K562 (cell line): ENCODE data around the gene HIVEP3. TPM values are rescaled to one million over a fixed set of nuclear protein-coding genes. Genes with fewer than 3 reads are reported as not detected.

Experiments used
- ATAC-seq: fragments of 200-7000 bp; cut with Tn5 transposase; 3 replicates; pipeline ENCODE4 v1.9.1; 2020; ENCODE audit warnings: moderate library complexity
- BruUV-seq: library from RNA; stranded (reverse); fragments of 400-500 nt; replicated peaks from 2 replicates; lab custom pipeline; 2021; lab: Mats Ljungman, UMichigan
- CTCF ChIA-PET: fragments of 300-600 bp; formaldehyde crosslinking; extraction: SDS; loops from one replicate; lab custom pipeline; 2021; ENCODE audit warnings: low intra/inter-chr PET ratio; lab: Yijun Ruan, JAX
- POLR2A ChIA-PET: fragments of 300-600, 350-650 bp; sonication (Branson Sonifier 250); formaldehyde crosslinking; extraction: SDS; loops from one replicate; lab custom pipeline; 2021; ENCODE audit warnings: antibody characterized with exemption, inconsistent platforms; lab: Yijun Ruan, JAX
- DNase-seq, 4 experiments: peaks; one replicate each; pipeline versions ENCODE4 v3.0.0 to v3.0.0-alpha.2; 2011 to 2018; ENCODE audit warnings: low spot score in 3 of 4, mixed read lengths in 3 of 4; ENCODE audit errors: extremely low read depth in 1 of 4
- FAIRE-seq: peaks from 2 replicates; lab custom pipeline; 2011; peaks lifted over from hg19 to GRCh38; lab: Jason Lieb, UNC
- H2AFZ ChIP-seq: 2 replicates; pipeline ENCODE4 v1.6.0; 2011; ENCODE audit warnings: low read depth, low read length, control low read depth, inconsistent platforms
- H3K27ac ChIP-seq: fragments of 200-600 bp; 3 replicates; pipeline ENCODE4 v1.8.0; 2011; ENCODE audit warnings: low read depth, mild to moderate bottlenecking, control low read depth, inconsistent platforms, low read length, moderate library complexity, mixed read lengths; ENCODE audit errors: extremely low read depth
- H3K27me3 ChIP-seq, 2 experiments: fragments of 300-600 bp in 1 of 2; 2 replicates in 1 of 2; 3 replicates in 1 of 2; pipeline versions ENCODE4 v1.6.0 to v1.8.0; 2011; ENCODE audit warnings: inconsistent platforms in 2 of 2, low read length in 2 of 2, mild to moderate bottlenecking in 1 of 2, mixed read lengths in 1 of 2, moderate library complexity in 1 of 2; ENCODE audit not compliant: control insufficient read depth in 2 of 2, insufficient read depth in 2 of 2
- H3K36me3 ChIP-seq: fragments of 300-600 bp; 3 replicates; pipeline ENCODE4 v1.8.0; 2011; ENCODE audit warnings: mild to moderate bottlenecking, low read length, inconsistent platforms; ENCODE audit not compliant: control insufficient read depth, insufficient read depth
- H3K4me1 ChIP-seq, 2 experiments: fragments of 200-600 bp in 1 of 2; replicated peaks in 1 of 2; 2 replicates in 1 of 2; 3 replicates in 1 of 2; pipeline versions ENCODE4 v1.5.1 to v1.8.0; 2011; ENCODE audit warnings: inconsistent platforms in 2 of 2, low read length in 2 of 2, mild to moderate bottlenecking in 1 of 2, mixed read lengths in 1 of 2, moderate library complexity in 1 of 2; ENCODE audit not compliant: control insufficient read depth in 2 of 2, insufficient read depth in 2 of 2
- H3K4me2 ChIP-seq: 2 replicates; pipeline ENCODE4 v1.6.1; 2011; ENCODE audit warnings: low read length, control low read depth, inconsistent platforms, mixed read lengths; ENCODE audit not compliant: insufficient read depth
- H3K4me3 ChIP-seq: fragments of 200-600 bp; sonication (generic), shearing (Covaris generic); 2 replicates; pipeline ENCODE4 v1.5.1; 2016; ENCODE audit warnings: control low read depth, inconsistent platforms
- H3K79me2 ChIP-seq: fragments of 200-600 bp; 3 replicates; pipeline ENCODE4 v1.8.0; 2011; ENCODE audit warnings: low read length, inconsistent platforms; ENCODE audit not compliant: control insufficient read depth, insufficient read depth
- H3K9ac ChIP-seq, 2 experiments: 2 replicates each; pipeline versions ENCODE4 v1.6.0 to v1.6.1; 2011; ENCODE audit warnings: low read depth in 2 of 2, low read length in 2 of 2, control low read depth in 1 of 2, inconsistent platforms in 1 of 2, mild to moderate bottlenecking in 1 of 2, mixed read lengths in 1 of 2; ENCODE audit not compliant: insufficient read depth in 1 of 2
- H3K9me1 ChIP-seq: one replicate; pipeline ENCODE4 v1.6.0; 2011; ENCODE audit warnings: inconsistent platforms, mild to moderate bottlenecking, low read length, moderate library complexity; ENCODE audit not compliant: control insufficient read depth, insufficient read depth
- H3K9me3 ChIP-seq: replicated peaks from 2 replicates; pipeline ENCODE4 v1.5.1; 2011; ENCODE audit warnings: low read depth, low read length, inconsistent platforms; ENCODE audit not compliant: control insufficient read depth, insufficient read depth
- H4K20me1 ChIP-seq: replicated peaks from 2 replicates; pipeline ENCODE4 v1.6.1; 2011; ENCODE audit warnings: low read length, inconsistent platforms, mixed read lengths; ENCODE audit not compliant: control insufficient read depth, insufficient read depth
- ATF1 ChIP-seq, 2 experiments: fragments of 450-650 bp in 1 of 2; IDR thresholded peaks; 2 replicates each; pipeline ENCODE4 v1.6.1; 2016; ENCODE audit warnings: missing compliant biosample characterization in 1 of 2, missing genetic modification characterization in 1 of 2
- RAD21 ChIP-seq, 2 experiments: fragments of 250-450 bp in 1 of 2; fragments of 450-650 bp in 1 of 2; sonication (Bioruptor Pico) in 1 of 2; formaldehyde crosslinking in 1 of 2; IDR thresholded peaks in 1 of 2; conservative IDR thresholded peaks in 1 of 2; 2 replicates each; pipeline versions ENCODE4 v1.4.0 to v1.8.0; 2020 to 2022; ENCODE audit warnings: mild to moderate bottlenecking in 2 of 2, moderate library complexity in 1 of 2
- TBP ChIP-seq: optimal IDR thresholded peaks from 2 replicates; pipeline ENCODE3; 2011; ENCODE audit warnings: low read depth, low read length, improper control_type of control experiment
- XRCC4 ChIP-seq: IDR thresholded peaks from one replicate; pipeline ENCODE4 v1.6.1; 2011; ENCODE audit not compliant: insufficient read depth, insufficient read length; ENCODE audit errors: extremely low read depth
- ZNF3 ChIP-seq: fragments of 250-450 bp; sonication (Bioruptor Pico); IDR thresholded peaks from 2 replicates; pipeline ENCODE4 v1.5.0; 2021; ENCODE audit warnings: mild to moderate bottlenecking, moderate library complexity
- ZNF444 ChIP-seq: fragments of 250-450 bp; sonication (Bioruptor Pico); IDR thresholded peaks from 2 replicates; pipeline ENCODE4 v1.4.0; 2020; ENCODE audit warnings: mild to moderate bottlenecking, moderate library complexity
- ZNF699 ChIP-seq: fragments of 250-450 bp; sonication (Bioruptor Pico); IDR thresholded peaks from 2 replicates; pipeline ENCODE4 v1.8.0; 2021; ENCODE audit warnings: mild to moderate bottlenecking, moderate library complexity; ENCODE audit not compliant: insufficient replicate concordance
- WGBS: fragments of 100-300 bp; shearing (Covaris generic); methylation state at CpG from one replicate; pipeline ENCODE4 v1.1.6; 2016; ENCODE audit warnings: low coverage, mixed read lengths; ENCODE audit not compliant: insufficient coverage; ENCODE audit errors: missing lambda C conversion rate; 5-methylcytosine and 5-hydroxymethylcytosine counted together
- in situ Hi-C: fragments of 300-500 bp; cut with MboI; formaldehyde crosslinking; loops from 4 replicates; pipeline ENCODE4 v1.15.0; 2018; ENCODE audit warnings: inconsistent platforms, mixed read lengths
- intact Hi-C: fragments of 100-400 bp; cut with micrococcal nuclease; formaldehyde crosslinking; loops from 2 replicates; pipeline ENCODE4 v1.14.2; 2022
- polyA plus RNA-seq, 8 experiments: library from polyadenylated mRNA; depleted of rRNA in 4 of 8; stranded (reverse) in 5 of 8; unstranded in 3 of 8; fragments of >200 nt; fragmentation: Nextera tagmentation in 2 of 8; fragmentation: Illumina TruSeq in 1 of 8; extraction: Ambion mirVana in 2 of 8; extraction: Trizol in 1 of 8; gene quantifications; 2 replicates each; pipeline versions ENCODE4 v1.2.1 to v1.2.3, GENCODE V29; 2011 to 2014; ENCODE audit warnings: inconsistent platforms in 1 of 8, missing spikeins in 1 of 8
- total RNA-seq, 7 experiments: library from RNA; depleted of rRNA in 6 of 7; stranded (reverse); fragments of >200 nt in 6 of 7; fragmentation: Illumina TruSeq in 2 of 7; extraction: Trizol in 2 of 7; gene quantifications; 2 replicates each; pipeline versions ENCODE4 v1.2.1 to v1.2.3, GENCODE V29; 2011 to 2021; ENCODE audit warnings: low replicate concordance in 1 of 7
- TF ChIP-seq, protein P1 (sequence below), 3 experiments: IDR thresholded peaks in 2 of 3; conservative IDR thresholded peaks in 1 of 3; 2 replicates each; pipeline ENCODE4 v1.5.1; 2011 to 2012; ENCODE audit warnings: low read length in 3 of 3, mild to moderate bottlenecking in 3 of 3, control low read depth in 2 of 3, improper control_type of control experiment in 1 of 3, inconsistent platforms in 1 of 3, low read depth in 1 of 3, mixed read lengths in 1 of 3, moderate library complexity in 1 of 3; ENCODE audit not compliant: insufficient read depth in 2 of 3

Gene HIVEP3
- total and polyA plus RNA-seq, 9 of the 15 experiments (the other 6 are each of a cell fraction or from before 2014, with no cell fraction given), result 0.09 to 0.58 (median 0.34) TPM; not detected in 1

DNA sequence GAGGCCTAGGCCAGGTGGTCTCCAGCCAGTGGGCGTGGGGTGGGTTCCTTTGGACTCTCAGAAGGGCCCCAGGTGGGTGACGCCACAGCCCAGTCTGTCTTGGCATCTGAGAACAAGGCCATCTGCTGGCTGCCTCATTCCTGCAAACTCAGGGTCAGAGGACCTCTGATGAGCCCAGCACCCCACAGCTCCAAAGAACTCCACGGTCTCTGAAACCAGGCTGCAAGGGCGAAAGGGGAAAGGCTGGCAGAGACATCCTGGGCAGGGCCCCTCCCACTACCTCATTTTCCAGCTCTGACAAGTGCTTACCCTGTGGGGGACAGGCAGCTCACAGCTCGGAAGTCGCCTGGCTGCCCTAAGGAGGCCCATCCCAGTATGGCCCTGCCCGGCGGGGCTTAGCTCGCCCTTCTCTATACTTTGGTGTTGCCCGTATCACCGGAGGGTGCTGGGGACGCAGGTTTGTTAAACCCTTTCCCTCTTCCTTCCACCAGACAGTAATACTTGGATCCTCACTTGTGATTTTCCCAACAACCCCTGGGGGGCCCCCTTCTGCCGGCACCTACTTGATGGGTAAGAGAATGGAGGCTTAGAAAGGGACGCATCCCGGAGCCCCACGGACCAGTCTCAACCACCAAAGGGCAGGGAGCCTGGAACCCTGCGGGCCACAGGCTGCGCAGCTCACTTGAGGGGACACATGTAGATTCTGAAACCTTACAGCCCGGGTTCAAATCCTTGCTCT lies 423.3 kb downstream of the HIVEP3 start:
- Histone ChIP-seq H3K9me3 (no peaks in the 10 kb centered on the region), H2AFZ (peak overlapping the region; percentile 92), H3K27ac (no peak overlapping the region), H3K9ac (peak overlapping the region; percentile 21 to 72; a peak in 3 of 4 replicates), H3K4me1 (peaks cover 27 to 48% of the 10 kb centered on the region in 2 experiments; a peak in 4 of 5 replicates), H3K79me2 (no peaks in the 10 kb centered on the region), H4K20me1 (no peaks in the 10 kb centered on the region), H3K36me3 (no peaks in the 10 kb centered on the region), H3K4me2 (peak overlapping the region; percentile 78), H3K4me3 (0 out of 2 replicates have a peak overlapping the region, but pooled peaks have one; percentile 22), H3K27me3 (no peaks in the 10 kb centered on the region), H3K9me1 (peaks cover 6% of the 10 kb centered on the region)
- TF ChIP-seq, protein P1, sequence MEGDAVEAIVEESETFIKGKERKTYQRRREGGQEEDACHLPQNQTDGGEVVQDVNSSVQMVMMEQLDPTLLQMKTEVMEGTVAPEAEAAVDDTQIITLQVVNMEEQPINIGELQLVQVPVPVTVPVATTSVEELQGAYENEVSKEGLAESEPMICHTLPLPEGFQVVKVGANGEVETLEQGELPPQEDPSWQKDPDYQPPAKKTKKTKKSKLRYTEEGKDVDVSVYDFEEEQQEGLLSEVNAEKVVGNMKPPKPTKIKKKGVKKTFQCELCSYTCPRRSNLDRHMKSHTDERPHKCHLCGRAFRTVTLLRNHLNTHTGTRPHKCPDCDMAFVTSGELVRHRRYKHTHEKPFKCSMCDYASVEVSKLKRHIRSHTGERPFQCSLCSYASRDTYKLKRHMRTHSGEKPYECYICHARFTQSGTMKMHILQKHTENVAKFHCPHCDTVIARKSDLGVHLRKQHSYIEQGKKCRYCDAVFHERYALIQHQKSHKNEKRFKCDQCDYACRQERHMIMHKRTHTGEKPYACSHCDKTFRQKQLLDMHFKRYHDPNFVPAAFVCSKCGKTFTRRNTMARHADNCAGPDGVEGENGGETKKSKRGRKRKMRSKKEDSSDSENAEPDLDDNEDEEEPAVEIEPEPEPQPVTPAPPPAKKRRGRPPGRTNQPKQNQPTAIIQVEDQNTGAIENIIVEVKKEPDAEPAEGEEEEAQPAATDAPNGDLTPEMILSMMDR (IDR thresholded peaks at IDR 0.05 in 2 of 3, conservative IDR thresholded peaks at IDR 0.05 in 1 of 3; ENCODE audit: insufficient read depth in 2 of 3, low read depth in 1 of 3, low read length in 3 of 3), result peak; percentile 49 to 66 (median 62)
- TF ChIP-seq ZNF444 (CRISPR knock-in tag) (no peak), ATF1 (CRISPR knock-in tag; IDR thresholded peaks at IDR 0.05) (no peak), ATF1 (tag; IDR thresholded peaks at IDR 0.05) (no peak), TBP (no peak), XRCC4 (no peak), ZNF699 (CRISPR knock-in tag) (no peak), RAD21 (CRISPR knock-in tag; conservative IDR thresholded peaks at IDR 0.05 in 1 of 2, IDR thresholded peaks at IDR 0.05 in 1 of 2) (peak in 1 of 2 experiments; percentile 43; a peak in 1 of 4 replicates), ZNF3 (CRISPR knock-in tag) (no peak)
- no TSS peak for BruUV-seq
- DNase-seq (peak; percentile 57 to 76 (median 63)), ATAC-seq (peak; percentile 67), FAIRE-seq (peak; percentile 44)
- ChIA-PET POLR2A (interaction anchor here (0.6 kb wide), 1 partner anchor 16 kb away, joined by 3 read pairs; no protein-coding TSS in a partner anchor), CTCF (no interaction called here)
- in situ Hi-C loops, result no loop called here
- 38% methylated on average over 19 of the region's 19 CpGs for WGBS
- intact Hi-C loops, result no loop called here
